HG03469 (cell line): ENCODE results near the gene TNS4.
"Not testable (repeated sequence)": the region's sequence is repeated elsewhere in the genome, so short reads cannot be mapped to it uniquely, and the experiment has no call there.

Experiments
- ATAC-seq: cut with Tn5 transposase; IDR thresholded peaks from one replicate; pipeline ENCODE4 v1.9.1; 2021; ENCODE audit warnings: mild to moderate bottlenecking, moderate library complexity, moderate number of reproducible peaks; ENCODE audit not compliant: unreplicated experiment

Gene TNS4, protein sequence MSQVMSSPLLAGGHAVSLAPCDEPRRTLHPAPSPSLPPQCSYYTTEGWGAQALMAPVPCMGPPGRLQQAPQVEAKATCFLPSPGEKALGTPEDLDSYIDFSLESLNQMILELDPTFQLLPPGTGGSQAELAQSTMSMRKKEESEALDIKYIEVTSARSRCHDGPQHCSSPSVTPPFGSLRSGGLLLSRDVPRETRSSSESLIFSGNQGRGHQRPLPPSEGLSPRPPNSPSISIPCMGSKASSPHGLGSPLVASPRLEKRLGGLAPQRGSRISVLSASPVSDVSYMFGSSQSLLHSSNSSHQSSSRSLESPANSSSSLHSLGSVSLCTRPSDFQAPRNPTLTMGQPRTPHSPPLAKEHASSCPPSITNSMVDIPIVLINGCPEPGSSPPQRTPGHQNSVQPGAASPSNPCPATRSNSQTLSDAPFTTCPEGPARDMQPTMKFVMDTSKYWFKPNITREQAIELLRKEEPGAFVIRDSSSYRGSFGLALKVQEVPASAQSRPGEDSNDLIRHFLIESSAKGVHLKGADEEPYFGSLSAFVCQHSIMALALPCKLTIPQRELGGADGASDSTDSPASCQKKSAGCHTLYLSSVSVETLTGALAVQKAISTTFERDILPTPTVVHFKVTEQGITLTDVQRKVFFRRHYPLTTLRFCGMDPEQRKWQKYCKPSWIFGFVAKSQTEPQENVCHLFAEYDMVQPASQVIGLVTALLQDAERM

DNA sequence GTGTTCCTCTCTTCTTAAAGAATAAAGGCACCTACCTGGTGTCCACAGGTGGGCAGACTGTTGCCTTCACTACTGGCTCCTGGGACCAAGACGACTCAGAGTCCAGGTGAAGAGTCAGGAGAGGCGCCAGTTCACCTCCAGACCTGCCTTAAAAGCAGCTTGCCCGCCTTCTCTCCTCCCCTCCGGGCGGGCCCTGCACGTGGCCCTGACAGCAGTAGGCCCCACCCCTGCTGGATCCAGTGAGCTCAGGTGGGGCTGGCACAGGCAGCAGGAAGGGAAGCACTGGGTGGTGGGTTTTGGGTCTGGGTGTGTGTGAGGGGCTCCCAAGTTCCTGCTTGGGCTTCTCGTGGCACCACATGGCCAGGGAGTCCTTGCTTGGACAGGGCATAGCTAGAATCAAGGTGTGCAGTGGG is at the start of gene TNS4:
Gene TNS4, minus strand, starts transcription at position 125 of the 413 bp plus-strand sequence. CDS start 5,198 bp downstream, outside the sequence.
- no peak for ATAC-seq

DNA sequence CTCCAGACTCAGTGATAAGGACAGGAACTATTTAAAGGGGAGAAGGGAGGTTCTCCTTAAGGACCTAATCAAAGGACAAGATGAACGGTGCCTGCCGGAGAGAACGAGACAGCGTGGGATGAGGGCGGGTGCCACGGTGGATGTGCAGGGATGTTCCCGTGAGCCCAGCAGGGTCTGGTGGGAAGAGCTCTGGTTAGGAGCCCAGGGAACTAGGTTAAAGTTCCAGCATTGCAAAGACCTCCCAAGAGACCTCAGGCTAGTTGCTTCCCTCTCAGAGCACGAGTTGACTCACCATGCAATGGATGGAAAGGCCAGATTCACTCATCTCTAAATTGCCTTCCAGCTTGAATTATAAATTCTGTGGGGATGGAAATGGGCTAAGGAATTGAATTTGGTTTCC is 49.2 kb upstream of the TNS4 start:
- no peak for ATAC-seq

DNA sequence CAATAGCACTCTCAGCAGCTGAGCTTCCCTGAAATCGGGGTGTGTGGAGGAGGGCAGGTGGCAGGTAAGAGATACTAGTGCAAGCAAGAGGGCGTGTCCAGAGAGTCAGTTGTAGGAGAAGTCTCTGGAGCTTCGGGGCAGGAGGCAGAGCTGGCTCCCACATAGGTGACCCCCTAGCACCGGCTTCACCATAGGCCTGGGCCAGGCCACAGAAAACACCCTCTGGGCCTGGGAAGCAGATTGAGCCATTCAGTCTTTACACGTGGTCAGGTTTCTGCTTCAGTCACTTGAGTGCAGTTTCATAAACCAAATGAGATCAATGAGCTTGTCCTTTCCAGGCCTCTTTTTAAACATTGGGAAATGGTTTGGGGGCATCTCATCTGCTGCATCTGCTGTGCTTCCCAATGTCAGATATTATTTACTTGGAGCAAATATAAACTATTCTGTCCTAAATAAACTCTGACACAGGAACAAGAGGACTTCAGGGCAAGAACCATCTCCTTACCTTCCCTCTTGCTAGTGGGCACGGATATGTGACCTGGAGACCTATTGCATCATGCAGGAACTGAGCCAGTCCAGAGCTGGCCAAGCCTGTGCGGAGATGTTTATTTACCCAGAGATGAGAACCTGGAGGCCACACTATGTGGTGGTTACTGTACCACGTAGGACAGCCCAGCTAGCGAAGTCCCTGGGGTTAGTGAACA is 47.7 kb upstream of the TNS4 start:
- ATAC-seq: no peak

DNA sequence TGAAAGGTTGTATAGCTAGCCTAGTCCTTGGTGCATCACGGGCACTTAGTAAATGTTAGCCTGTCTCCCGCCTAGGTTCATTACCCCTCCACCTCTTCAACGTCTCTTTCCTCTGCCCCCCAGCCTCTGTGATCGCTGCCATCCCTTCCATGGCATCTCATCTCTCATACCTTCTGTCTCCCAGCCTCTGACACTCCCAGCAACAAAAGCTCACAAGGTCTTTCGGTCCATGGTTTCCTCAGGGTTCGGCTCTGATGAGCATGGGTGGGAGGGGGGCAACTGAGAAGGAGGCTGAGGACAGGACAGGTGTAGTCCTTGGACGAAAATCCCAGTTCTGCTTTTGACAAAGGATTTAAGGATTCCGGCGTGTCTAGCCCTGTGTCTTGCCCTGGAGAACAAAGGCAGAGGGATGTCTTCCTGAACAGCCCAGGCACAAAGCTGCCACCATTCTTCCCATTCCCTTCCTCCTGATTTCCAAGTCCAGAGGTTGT is 47.1 kb upstream of the TNS4 start:
- no peak for ATAC-seq

DNA sequence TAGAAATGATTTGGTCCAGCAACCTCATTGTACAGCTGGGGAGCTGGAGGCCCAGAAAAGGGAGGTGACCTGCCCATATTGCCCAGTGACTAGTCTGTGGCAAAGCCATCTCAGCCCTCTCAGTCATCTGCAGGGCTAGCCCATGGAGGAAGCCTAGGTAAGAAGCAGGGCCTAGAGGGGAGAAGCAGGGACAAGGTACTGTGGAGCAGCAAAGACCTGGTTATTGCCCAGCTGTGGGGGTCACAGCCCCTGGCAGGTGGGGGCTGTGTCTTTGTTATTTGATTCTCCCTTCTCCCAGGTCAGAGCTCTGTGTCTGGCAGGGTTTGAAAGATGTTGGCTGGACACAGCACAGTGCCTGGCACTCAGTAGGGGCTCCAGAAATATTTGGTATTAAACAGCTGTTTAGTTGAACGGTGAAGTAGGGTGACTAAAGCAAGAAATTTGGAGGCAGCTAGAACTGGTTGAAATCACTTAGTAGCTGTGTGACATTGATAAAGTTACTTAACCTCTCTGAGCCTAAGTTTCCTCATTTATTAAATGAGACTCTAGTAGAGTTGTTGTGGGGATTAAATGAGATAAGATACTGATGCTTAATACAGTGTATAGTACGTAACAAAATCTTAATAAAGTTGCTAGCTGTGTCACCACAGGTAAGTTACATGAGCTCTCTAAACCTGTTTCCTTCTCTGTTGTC is 46.5 kb upstream of the TNS4 start:
- no peak for ATAC-seq

DNA sequence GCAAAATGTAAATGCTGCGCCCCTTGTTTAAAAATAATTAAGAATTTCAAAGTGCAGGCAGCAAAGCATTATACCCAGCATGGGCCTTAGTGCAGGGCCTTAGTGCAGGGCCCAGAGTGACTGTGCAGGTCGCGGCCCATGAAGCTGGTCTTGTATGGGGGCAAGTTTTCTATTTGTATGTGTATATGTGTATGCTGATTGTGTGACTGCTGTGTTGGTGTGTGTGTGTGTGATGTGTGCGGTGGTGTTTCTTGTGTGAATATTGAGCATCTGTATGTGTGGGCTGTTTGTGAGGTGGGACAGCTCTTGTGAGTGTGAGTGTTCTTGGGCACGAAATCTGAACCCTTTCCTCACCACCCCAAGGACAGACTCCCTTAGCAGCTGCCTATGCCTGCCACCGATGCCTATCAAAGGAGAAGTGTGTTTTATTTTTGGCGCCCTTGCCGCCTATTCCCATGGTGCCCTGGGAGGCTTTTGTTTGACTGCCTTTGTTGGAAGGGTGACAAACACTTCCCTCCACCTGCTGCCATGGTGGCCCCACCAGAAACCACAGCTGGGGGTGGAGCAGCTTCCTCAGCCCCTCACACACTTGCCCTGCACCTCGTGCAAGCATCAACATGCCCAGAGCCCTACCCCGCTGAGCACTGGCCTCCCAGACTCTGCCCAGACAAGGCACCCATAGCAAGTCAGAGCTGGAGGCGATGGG is 45.8 kb upstream of the TNS4 start:
- ATAC-seq: no peak

DNA sequence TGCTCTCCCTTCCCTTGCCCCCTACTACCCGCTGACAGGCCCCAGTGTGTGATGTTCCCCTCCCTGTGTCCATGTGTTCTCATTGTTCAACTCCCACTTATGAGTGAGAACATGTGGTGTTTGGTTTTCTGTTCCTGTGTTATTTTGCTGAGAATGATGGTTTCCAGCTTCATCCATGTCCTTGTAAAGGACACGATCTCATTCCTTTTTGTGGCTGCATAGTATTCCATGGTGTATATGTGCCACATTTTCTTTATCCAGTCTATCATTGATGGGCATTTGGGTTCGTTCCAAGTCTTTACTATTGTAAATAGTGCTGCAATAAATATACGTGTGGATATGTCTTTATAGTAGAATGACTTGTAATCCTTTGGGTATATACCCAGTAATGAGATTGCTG is 45.1 kb upstream of the TNS4 start:
- ATAC-seq: not testable (repeated sequence)

DNA sequence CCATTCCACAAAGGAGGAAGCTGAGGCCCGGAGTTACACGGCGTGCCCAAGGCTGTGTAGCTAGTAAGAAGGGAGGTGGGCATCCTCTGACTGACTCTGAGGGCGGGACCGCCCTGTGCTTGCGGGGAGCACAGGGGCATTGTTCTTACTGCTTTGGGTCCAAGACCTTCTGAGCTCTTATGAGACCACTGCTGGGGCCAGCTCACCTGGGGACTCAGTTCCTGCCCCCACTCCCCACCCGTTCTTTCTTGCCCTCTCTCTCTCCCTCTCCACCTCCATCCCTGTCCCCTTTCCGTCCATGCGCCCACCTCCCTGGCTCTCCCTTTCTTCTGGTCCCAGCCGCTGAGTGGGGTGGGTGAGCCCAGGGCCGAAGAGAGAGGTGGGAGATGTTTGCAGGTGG is 44.2 kb upstream of the TNS4 start:
- ATAC-seq: no peak

DNA sequence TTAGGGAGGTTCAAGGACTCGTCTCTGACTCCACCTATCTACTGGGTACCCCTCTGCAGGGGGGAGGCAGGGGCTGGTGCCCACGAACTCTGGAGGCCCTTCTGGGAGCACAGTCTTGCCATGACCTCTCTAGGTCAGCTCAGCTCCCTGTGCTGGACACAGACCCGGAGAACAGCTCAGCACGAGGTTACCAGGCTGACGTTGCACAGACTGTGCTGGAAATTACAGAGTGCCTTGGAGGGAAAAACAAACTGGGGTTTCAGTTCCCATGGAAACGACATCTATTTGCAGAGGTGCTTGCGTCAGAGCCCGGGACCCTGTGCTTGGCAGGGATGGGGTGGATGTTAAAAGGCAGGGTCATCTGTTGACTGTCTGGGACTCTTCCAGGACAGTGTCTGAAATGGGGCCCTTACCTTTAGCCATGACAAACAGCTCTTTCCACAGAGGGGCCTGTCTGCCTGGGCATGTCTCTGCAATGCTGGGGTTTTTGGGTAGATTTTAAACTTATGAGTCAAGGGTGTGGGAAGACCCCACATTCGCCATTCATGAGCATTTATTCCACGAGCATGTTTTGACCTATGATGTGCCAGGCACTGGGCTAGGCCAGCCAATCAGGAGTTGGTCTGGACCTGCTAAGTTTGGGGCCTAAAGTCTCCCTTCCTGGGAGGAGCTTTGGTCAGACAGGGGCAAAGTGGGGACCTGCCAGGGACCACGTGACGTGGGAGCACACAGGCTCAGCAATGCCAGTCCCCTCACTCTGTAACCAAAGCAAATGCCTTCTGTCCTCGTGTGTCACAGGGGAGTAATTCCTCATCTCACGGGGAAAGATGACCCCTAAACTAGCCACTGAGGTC is 41.4 kb upstream of the TNS4 start:
- no peak for ATAC-seq

DNA sequence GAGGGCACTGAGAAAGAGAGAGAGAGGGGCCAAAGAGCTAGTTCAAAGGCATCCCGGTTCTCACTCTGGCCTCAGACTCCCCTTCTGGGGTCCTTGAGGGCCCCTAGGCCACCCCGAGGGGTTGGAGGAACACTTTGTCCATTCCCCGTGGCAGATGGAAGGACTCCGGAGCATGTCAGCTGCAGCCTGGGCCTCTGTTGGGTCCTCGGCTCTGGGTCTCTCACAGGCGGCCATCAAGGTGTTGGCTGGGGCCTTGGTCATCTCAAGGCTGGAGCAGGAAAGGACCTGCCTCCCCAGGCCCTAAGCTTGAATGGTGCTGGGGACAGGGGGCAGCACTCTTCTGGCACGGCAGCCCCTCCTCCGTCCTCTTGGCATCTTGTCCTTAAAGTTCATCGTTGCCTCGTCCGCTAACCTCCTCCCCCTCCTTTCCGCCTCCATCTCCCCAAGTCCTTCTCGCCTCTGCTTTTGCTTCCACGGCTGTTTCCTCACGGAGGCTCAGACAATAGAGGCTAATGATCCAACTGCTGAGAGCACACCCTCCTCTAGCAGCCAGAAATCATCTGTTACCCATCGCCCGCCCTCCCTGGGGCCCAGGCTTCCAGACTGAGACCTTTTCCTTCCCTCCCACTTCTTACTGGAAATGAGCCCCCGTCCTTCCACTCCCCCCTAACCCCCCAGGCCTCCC is 40.6 kb upstream of the TNS4 start:
- no peak for ATAC-seq

DNA sequence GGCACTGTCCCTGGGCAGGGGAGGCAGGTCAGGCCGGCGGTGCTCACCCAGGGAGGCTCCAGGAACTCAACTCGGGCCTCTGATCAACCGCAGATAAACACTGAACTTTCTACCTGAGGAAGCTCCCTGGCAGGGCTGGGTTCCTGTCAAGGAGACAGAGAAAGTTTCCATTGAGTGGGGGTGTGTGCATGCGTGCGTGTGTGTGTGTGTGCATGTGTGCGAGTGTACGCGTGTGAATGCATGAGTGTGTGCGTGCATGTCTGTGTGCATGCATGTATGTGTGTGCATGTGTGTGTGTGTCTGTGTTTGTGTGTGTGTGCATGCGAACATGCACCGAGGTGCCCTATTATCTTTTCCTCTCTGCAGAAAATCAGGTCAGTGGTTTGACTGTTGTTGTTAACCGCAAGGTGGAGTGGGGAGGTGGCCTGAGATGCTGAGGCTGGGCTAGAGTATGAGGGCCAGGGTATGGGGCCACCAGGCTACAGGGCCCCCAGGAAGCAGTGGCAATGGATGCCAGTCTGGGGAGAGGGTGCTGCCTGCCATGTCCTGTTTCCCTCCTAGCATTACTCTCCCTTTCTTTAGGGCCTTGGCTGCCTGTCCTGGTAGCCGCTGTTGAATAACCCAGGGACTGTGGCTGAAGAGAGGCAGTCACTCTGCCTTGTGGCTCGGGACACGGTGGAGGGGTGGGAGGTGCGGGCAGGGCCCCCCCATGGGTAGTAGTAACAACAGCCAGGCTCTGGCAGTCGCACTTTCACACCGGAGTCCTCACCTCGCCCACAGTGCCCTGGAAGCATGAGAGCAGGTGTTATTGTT is 39.8 kb upstream of the TNS4 start:
- ATAC-seq: no peak

DNA sequence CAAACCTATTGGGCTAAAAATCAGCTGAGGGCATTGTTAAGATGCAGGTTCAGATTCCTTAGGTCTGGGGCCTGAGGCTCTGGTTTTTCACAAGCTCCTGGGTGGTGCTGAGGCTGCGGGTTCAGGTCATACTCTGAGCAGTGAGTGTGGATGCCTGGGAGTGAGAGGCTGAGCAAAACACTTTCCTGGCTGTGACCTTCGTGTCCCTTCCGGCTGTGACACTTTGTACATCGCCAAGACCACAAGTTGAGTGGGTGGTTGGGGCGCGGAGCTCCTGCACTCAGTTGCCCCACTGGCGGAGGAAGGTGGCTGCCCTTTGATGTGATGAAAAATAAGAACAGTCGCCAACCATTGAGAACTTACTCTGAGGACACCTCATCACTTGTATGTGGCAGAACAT is 39.0 kb upstream of the TNS4 start:
- ATAC-seq: no peak

DNA sequence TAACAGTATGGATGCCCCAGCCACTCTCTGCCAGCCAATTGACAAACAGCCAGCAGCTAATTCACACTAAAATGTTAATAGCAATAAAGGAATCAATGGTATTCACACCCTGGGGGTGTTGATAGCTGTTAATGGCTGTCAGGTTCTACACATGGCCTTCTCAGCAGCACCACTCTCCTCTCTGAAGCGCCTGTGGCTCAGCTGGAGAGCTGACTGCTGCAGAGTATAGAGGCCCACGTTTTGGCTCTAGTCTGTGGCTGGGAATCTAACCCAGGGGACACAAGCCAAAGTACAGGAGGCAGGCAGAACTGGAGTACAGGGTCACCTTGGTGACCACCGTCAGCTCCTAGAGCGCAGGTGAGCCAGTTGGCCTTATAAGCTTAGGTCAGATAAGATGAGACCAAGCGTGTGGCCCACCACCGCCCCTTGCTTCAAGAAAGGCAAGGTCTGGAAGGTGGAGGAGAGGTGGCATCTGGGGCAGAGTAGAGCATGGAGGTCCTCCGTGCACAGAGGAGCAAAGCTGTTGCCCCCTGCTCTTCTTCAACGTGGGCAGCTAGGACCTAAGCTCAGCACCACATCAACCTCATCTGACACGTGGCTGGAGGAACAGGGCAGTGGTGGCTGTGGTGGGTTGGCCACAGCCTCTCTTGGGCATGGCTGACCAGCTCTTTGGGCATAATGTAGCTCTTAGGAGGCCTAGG is 38.4 kb upstream of the TNS4 start:
- no peak for ATAC-seq

DNA sequence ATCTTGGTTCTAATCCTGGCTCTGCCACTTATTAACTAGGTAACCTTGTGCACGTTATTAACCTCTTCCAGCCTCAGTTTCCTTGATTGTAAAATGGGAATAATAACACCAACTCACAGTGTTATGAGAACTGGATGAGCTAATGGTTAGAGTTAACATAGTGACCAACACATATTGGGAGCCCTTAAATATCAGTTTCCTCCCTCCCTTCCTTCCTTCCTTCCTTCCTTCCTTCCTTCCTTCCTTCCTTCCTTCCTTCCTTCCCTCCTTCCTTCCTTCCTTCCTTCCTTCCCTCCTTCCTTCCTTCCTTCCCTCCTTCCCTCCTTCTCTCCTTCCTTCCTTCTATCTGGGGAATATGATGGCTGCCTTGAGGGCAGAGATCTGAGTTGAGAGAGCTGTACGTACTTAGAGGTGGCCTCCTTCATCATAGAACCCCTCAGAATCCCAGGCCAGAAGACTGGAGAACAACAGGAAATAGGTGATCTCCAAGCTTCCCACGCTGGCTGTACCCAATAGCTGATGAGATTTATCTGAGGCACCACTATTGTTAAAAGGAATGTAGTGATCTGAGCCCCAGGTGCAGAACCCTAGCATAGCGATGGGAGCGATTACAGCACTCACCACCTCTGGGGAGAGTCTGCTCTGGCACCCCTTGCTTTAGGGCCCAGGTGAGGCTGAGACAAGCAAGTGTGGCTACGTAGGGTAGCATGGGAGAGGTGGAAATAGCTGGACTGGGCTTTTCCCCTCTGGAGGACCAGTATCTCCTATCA is 37.7 kb upstream of the TNS4 start:
- no peak for ATAC-seq

DNA sequence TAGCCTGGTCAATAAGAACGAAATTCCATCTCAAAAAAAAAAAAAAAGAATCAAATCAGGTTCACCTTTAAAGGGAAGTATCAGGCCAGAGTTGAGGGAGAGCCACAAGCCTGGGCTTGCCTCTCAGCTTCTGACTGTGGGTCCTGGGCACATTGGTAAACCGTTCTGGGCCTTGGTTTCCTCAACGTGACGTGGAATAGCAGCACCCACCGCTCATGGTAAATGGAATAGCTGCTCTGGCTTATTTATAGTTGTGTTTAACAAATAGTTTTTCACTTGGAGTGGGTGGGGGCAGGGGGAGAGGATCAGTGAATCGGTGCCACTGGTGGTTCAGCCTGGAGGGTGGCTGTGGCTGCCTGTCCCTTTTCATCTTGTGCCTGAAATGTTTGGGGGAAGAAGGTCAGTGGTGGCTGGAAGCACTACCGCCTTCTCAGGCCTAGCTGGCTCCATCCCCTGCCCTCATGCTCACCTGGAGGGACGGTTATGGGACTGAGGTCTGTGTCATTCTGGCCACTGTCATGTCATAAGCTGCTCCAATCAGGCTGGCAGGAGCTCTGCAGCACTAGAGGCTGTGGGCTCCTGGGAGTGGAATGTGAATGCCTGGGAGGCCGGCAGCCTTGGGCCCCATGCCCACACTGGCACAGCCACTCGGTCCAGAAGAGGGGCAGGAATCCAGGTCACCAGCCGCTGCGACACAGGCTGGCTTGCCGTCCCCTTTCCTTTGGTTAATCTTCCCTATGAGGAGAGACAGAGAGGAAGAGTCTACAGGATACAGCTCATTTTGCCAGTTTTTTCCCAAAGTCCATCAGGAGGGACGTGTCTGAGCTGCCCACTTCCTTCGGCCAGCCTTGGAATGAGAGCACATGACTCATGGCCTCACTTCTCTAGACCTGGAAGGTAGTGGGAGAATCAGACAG is 36.9 kb upstream of the TNS4 start:
- no peak for ATAC-seq
